Small intestine (tissue), 16 donors: ENCODE results near the gene RGPD5. TPM values are rescaled to one million over a fixed set of nuclear protein-coding genes. Genes with fewer than 3 reads are reported as not detected.
"Not testable (repeated sequence)": the region's sequence is repeated elsewhere in the genome, so short reads cannot be mapped to it uniquely, and the experiment has no call there.

Source experiments
- DNase-seq, 2 donors: peaks; one replicate each; pipeline versions ENCODE4 v3.0.0 to v3.0.0-alpha.2; 2013
- FAIRE-seq: peaks from 2 replicates; lab custom pipeline; 2012; peaks lifted over from hg19 to GRCh38; lab: Jason Lieb, UNC
- H3K27ac ChIP-seq, 3 donors: one replicate each; pipeline ENCODE4 v1.5.1; 2013; ENCODE audit warnings: low read length in 2 of 3, mild to moderate bottlenecking in 2 of 3, control low read depth in 1 of 3, inconsistent platforms in 1 of 3, low read depth in 1 of 3, moderate library complexity in 1 of 3
- H3K27me3 ChIP-seq, 3 donors: one replicate each; pipeline ENCODE4 v1.6.1; 2013; ENCODE audit warnings: low read length in 3 of 3, inconsistent platforms in 1 of 3; ENCODE audit not compliant: control insufficient read depth in 3 of 3, insufficient read depth in 3 of 3
- H3K36me3 ChIP-seq, 3 donors: one replicate each; pipeline ENCODE4 v1.6.1; 2013; ENCODE audit warnings: low read length in 3 of 3, inconsistent platforms in 1 of 3, low read depth in 1 of 3, mild to moderate bottlenecking in 1 of 3, moderate library complexity in 1 of 3; ENCODE audit not compliant: control insufficient read depth in 3 of 3, insufficient read depth in 2 of 3
- H3K4me1 ChIP-seq, 3 donors: one replicate each; pipeline ENCODE4 v1.6.1; 2013; ENCODE audit warnings: low read length in 2 of 3, inconsistent platforms in 1 of 3, low read depth in 1 of 3, mild to moderate bottlenecking in 1 of 3, moderate library complexity in 1 of 3; ENCODE audit not compliant: control insufficient read depth in 3 of 3, insufficient read depth in 2 of 3
- H3K4me3 ChIP-seq, 3 donors: one replicate each; pipeline ENCODE4 v1.5.1; 2013; ENCODE audit warnings: low read length in 3 of 3, control low read depth in 1 of 3, inconsistent platforms in 1 of 3, low read depth in 1 of 3, mild to moderate bottlenecking in 1 of 3, moderate library complexity in 1 of 3
- H3K9me3 ChIP-seq, 2 donors: one replicate each; pipeline ENCODE4 v1.6.1; 2013; ENCODE audit warnings: low read depth in 1 of 2, low read length in 1 of 2; ENCODE audit not compliant: control insufficient read depth in 2 of 2, insufficient read depth in 1 of 2
- WGBS, 3 donors: extraction: QIAGEN DNeasy Blood & Tissue Kit; methylation state at CpG; one replicate each; pipeline ENCODE4 v1.1.7; 2013; 5-methylcytosine and 5-hydroxymethylcytosine counted together
- long read RNA-seq, 10 donors: transcript quantifications; one replicate each; lab custom pipeline, GENCODE V29; 2026
- polyA plus RNA-seq, 4 donors: library from polyadenylated mRNA; stranded (reverse) in 3 of 4; unstranded in 1 of 4; fragments of 200-250 nt in 3 of 4; fragments of 120-200 nt in 1 of 4; gene quantifications; one replicate each; pipeline versions ENCODE4 v1.2.1 to v1.2.3, GENCODE V29; 2013
- donor health status: healthy with polysubstance abuse.
- donor health status: control.
- donor health status: control.
- donor health status: Bipolar disorder and iron deficiency.
- donor health status: healthy.

RGPD5 gene
- polyA plus RNA-seq, result 10 to 100 TPM in 1 of 4 donors, 1 to 10 TPM in 3; 4.9 to 21.8 (median 7.8) TPM
- long read RNA-seq, donor 1, result 0 reads
- long read RNA-seq, donor 2, result 0 reads
- long read RNA-seq, donor 3, partial matches to known transcripts, result 28 of 29 reads
- long read RNA-seq, donor 3, other reads (novel, unspliced or antisense), result 0 of 29 reads
- long read RNA-seq, donor 4, result 0 reads
- long read RNA-seq, donor 5, result 0 reads
- long read RNA-seq, donor 6, partial matches to known transcripts, result 14 of 14 reads
- long read RNA-seq, donor 6, other reads (novel, unspliced or antisense), result 0 of 14 reads
- long read RNA-seq, donor 7, result 0 reads
- long read RNA-seq, donor 8, result 0 reads
- long read RNA-seq, donor 9, result 0 reads
- long read RNA-seq, donor 10, result 0 reads

DNA sequence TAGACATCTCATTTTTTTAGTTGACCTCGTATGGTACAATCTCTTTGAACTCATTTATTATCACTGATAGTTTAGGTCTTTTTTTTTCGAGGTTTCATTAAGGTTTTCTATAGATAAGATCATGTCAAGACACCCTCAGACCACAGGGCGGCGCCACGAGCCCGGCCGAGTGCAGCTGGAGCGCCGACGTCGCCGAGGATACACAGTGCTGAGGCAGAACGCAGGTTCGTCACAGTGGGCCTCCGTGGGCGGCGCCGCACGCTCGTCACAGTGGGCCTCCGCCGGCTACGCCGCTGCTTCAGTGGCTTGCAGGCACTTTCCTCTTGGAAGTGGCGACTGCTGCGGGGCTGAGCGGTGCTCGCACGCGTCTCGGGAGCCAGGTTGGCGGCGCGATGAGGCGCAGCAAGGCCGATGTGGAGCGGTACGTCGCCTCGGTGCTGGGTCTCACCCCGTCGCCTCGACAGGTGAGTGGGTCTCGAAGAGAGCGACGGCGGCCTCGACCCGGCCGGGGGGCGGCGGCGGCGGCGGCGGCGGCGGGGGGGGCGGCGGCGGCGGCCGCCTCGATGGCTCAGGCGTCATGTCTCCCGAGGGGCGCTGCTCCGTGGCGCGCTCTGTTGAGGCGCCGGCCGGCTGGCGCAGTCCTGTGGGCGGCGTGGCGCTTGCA is at the start of gene RGPD5:
Gene RGPD5, plus strand, starts transcription at position 232 of the 664 bp plus-strand sequence. Its CDS starts 161 bp downstream, at position 393.
- H3K36me3 ChIP-seq, H3K9me3 ChIP-seq, H3K4me1 ChIP-seq, FAIRE-seq, DNase-seq, H3K4me3 ChIP-seq, H3K27me3 ChIP-seq, H3K27ac ChIP-seq: not testable (repeated sequence)
- 1% methylated on average over 24 of the region's 77 CpGs; no CpG with 5 or more reads in 2 of the 3 donors for WGBS, 3 donors

DNA sequence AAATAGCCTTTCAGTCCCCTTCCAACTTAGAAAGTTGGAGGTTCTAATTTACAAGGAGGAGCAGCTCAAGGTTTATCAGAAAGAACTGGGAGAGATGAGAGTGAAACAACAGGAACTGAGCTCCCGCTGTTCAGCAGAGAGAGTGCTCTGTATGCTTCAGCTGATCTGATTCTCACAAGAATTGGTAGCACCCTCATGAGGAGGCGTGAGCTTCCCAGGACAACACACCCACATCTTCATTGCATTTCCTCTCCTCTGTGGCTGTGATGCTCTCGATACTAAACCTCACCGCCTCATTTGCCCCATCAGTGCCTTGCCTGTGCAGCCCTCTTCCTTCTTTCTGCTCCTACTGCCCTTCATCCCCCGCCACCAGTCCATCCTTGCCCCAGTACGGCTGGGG is 42.5 kb upstream of the RGPD5 start:
- H3K9me3 ChIP-seq, H3K4me3 ChIP-seq, H3K36me3 ChIP-seq, FAIRE-seq, H3K27me3 ChIP-seq, H3K27ac ChIP-seq, H3K4me1 ChIP-seq, DNase-seq: not testable (repeated sequence)
- WGBS, 3 donors, result no CpG with 5 or more reads among the region's 6 CpGs

DNA sequence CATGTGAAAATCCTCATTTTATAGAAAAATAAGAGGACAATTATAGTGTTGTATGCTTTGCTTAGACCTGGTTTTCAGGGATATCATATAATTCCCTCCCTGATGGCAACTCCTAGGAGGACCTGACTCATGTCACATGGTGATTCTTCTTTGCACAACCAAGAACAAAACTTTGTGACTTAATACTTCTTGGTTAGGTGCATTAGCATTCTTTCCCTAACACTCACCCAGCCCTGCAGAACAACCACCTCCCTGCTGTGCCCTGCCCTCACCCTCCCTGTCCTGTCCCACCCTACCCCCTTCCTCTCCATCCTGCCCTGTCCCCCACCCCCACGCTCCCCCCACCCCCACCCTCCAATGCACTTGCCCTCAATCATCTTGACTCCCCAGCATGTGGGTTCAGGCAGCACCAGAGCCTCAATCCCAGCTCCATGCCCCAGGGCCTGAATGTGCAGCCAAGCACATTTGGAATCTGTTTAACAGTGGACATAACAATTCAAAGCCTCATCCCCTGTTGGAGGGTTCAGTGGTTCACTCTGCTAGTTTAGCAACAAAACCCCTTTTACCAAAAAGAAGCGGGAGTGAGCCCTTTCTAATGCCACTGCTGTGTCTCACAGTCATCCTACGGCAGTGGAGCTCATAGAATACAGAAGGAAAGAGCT is 36.8 kb upstream of the RGPD5 start:
- H3K36me3 ChIP-seq, H3K9me3 ChIP-seq, H3K4me3 ChIP-seq, H3K27ac ChIP-seq, FAIRE-seq, H3K27me3 ChIP-seq, DNase-seq, H3K4me1 ChIP-seq: not testable (repeated sequence)
- WGBS, 3 donors, result no CpG with 5 or more reads among the region's 3 CpGs

DNA sequence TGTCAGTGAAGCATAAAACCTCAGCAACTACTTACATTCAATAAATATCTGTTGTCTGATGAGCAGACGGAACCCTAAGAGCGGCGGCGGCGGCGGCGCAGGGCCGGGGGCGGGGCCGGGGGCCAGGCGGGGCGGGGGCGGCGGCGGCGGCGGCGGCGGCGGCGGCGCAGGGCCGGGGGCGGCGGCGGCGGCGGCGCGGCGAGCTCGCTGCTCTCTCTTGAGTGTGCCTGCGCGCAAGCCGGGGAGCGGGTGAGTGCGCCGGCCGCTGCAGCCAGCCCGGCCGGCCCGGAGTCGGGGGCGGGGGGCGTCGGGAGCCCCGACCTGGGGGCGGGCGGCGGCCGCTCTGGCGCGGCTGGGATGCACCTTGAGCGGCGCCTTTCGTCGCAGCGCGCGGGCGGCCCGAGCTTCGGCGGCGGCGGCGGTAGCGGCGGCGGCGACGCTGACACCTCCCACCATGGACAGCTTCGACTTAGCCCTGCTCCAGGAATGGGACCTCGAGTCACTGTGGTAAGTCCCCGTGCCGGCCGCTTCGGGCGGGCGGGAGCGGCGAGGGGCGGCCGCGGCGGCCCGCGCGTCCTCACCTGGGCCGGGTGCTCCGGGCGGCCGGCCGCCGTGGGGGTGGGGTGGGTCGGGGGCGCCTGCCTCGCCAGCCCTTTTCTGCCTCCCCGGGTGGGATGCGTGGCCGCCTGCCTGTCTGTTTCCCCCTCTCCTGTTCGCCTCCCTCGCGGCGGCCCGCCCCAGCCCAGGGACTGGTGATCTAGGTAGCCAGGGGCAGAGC is 33.7 kb upstream of the RGPD5 start:
- not testable (repeated sequence) for DNase-seq, FAIRE-seq, H3K4me1 ChIP-seq, H3K4me3 ChIP-seq, H3K36me3 ChIP-seq, H3K9me3 ChIP-seq, H3K27me3 ChIP-seq, H3K27ac ChIP-seq
- WGBS, 3 donors, result 0% methylated on average over 1 to 80 of the region's 106 CpGs; no CpG with 5 or more reads in 1 of the 3 donors

DNA sequence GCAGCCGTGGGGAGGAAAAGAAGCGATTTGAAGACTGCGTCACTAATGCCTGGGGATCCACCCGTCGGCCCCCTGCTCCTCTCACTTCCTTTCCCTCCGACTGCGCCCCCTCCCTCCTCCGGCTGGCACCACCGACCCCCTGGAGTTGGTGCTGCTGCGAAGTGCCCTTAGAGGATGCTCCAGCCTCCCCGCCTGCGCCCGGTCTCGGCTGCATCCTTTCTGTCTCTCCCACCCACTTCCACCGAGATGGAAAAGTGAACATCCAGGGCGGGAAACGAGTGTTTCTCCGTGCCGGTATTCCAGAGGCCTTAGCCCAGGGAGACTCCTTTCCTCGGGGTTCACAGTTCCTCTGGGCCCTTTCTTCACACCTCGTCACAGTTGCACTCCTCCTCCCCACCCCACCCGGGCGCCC is 33.1 kb upstream of the RGPD5 start:
- not testable (repeated sequence) for H3K4me1 ChIP-seq, H3K36me3 ChIP-seq, H3K4me3 ChIP-seq, H3K27me3 ChIP-seq, H3K9me3 ChIP-seq, FAIRE-seq, DNase-seq, H3K27ac ChIP-seq
- 0 to 20% (median 0%) methylated on average over 1 to 4 of the region's 23 CpGs for WGBS, 3 donors

DNA sequence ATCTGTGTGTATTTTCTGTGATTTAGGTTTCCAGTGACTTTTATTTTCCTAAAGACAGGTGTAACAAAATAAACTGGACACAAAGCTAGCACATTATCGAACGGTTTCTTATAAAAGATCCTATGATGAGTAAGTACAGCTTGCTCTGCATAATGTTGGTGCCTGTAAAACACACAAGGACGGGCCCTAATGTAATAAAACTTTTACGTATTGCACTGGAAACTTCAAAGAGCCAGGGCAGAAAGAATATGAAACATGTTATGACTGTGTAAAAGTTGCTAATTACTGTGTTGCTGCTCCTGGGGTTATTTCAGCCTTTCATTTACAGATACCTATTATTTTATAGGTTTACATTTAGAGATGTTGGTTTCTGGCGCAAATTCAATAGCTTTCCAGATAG is 32.1 kb upstream of the RGPD5 start:
- H3K4me3 ChIP-seq, FAIRE-seq, H3K27ac ChIP-seq, H3K4me1 ChIP-seq, DNase-seq, H3K9me3 ChIP-seq, H3K27me3 ChIP-seq, H3K36me3 ChIP-seq: not testable (repeated sequence)
- WGBS, 3 donors, result 76 to 83% (median 81%) methylated on average over 1 of the region's 5 CpGs

DNA sequence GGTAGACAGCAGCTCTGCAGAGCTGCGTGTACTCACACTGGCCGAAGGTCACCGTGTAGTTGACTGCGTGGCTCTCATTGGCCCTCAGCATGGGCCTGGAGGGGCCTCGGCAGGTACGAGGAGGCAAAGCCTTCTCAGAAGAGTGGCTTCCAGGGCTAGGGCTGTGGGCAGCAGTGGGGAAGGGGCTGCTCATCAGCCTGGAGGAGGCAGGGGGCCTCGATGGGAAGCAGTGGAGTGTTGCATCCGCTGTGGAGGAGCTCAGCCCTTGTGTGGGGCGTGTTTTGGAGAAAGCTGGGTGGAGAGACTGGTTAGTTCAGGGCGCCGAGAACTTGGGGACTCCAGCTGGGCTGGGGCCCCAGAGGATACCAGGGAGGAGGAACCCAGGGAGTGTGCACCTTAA is 28.0 kb upstream of the RGPD5 start:
- not testable (repeated sequence) for H3K9me3 ChIP-seq, DNase-seq, H3K4me1 ChIP-seq, H3K36me3 ChIP-seq, H3K27ac ChIP-seq, FAIRE-seq, H3K27me3 ChIP-seq, H3K4me3 ChIP-seq
- WGBS, 3 donors, result 33 to 82% (median 67%) methylated on average over 2 to 8 of the region's 11 CpGs
